HepG2 (cell line): Measurements from ENCODE around the gene FAM118B. TPM values are rescaled to one million over a fixed set of nuclear protein-coding genes. Genes with fewer than 3 reads are reported as not detected.

Experiments used
- ATAC-seq: fragments of 200-7000 bp; cut with Tn5 transposase; 3 replicates; pipeline ENCODE4 v1.9.1; 2020; ENCODE audit warnings: mild to moderate bottlenecking, moderate library complexity
- BruUV-seq: library from RNA; stranded (reverse); fragments of 400-500 nt; replicated peaks from 2 replicates; lab custom pipeline; 2021; lab: Mats Ljungman, UMichigan
- CTCF ChIA-PET: fragments of 300-600 bp; formaldehyde crosslinking; extraction: SDS; loops from one replicate; lab custom pipeline; 2021; ENCODE audit warnings: low total read pairs, inconsistent platforms, low intra/inter-chr PET ratio; lab: Yijun Ruan, JAX
- POLR2A ChIA-PET: fragments of 350-600 bp; sonication (Branson Sonifier 250); formaldehyde crosslinking; loops from one replicate; lab custom pipeline; 2020; ENCODE audit warnings: antibody characterized with exemption, inconsistent platforms; lab: Yijun Ruan, JAX
- DNase-seq: peaks from one replicate; pipeline ENCODE4 v3.0.0-alpha.2; 2015; ENCODE audit warnings: low spot score
- FAIRE-seq: peaks from 3 replicates; lab custom pipeline; 2011; peaks lifted over from hg19 to GRCh38; lab: Jason Lieb, UNC
- H2AFZ ChIP-seq: one replicate; pipeline ENCODE4 v1.6.1; 2011; ENCODE audit warnings: low read length, inconsistent platforms
- H3K27ac ChIP-seq: fragments of 300-600 bp; 3 replicates; pipeline ENCODE4 v1.8.0; 2011; ENCODE audit warnings: mixed run types, mild to moderate bottlenecking, mixed read lengths, low read length, inconsistent platforms; ENCODE audit not compliant: insufficient read depth; ENCODE audit errors: extremely low read length
- H3K27me3 ChIP-seq, 2 experiments: fragments of 200-600 bp in 1 of 2; 2 replicates in 1 of 2; 3 replicates in 1 of 2; pipeline versions ENCODE4 v1.6.0 to v1.8.0; 2011; ENCODE audit warnings: low read length in 2 of 2, mild to moderate bottlenecking in 2 of 2, moderate library complexity in 2 of 2, inconsistent platforms in 1 of 2; ENCODE audit not compliant: insufficient read depth in 2 of 2, control insufficient read depth in 1 of 2
- H3K36me3 ChIP-seq, 2 experiments: fragments of 200-600 bp in 1 of 2; replicated peaks in 1 of 2; 2 replicates in 1 of 2; 3 replicates in 1 of 2; pipeline versions ENCODE4 v1.5.1 to v1.8.0; 2011; ENCODE audit warnings: low read length in 2 of 2, inconsistent platforms in 1 of 2; ENCODE audit not compliant: insufficient read depth in 2 of 2, control insufficient read depth in 1 of 2
- H3K4me1 ChIP-seq: 2 replicates; pipeline ENCODE4 v1.5.1; 2012; ENCODE audit warnings: low read length, inconsistent platforms; ENCODE audit not compliant: insufficient read depth
- H3K4me2 ChIP-seq: 2 replicates; pipeline ENCODE4 v1.6.0; 2011; ENCODE audit warnings: low read depth, low read length, inconsistent platforms
- H3K4me3 ChIP-seq, 3 experiments: fragments of 200-600 bp in 1 of 3; sonication (generic), shearing (Covaris generic) in 1 of 3; replicated peaks in 1 of 3; 2 replicates each; pipeline ENCODE4 v1.5.1; 2011 to 2016; ENCODE audit warnings: low read length in 3 of 3, inconsistent platforms in 2 of 3, low read depth in 2 of 3, mild to moderate bottlenecking in 2 of 3, control low read depth in 1 of 3, mixed read lengths in 1 of 3; ENCODE audit not compliant: insufficient read depth in 1 of 3
- H3K79me2 ChIP-seq: one replicate; pipeline ENCODE4 v1.6.1; 2011; ENCODE audit warnings: low read length, inconsistent platforms; ENCODE audit not compliant: insufficient read depth
- H3K9ac ChIP-seq: 2 replicates; pipeline ENCODE4 v1.6.0; 2011; ENCODE audit warnings: mild to moderate bottlenecking, low read depth, low read length, inconsistent platforms; ENCODE audit not compliant: insufficient read depth
- H3K9me3 ChIP-seq: 2 replicates; pipeline ENCODE4 v1.5.1; 2012; ENCODE audit warnings: mild to moderate bottlenecking, low read length
- H4K20me1 ChIP-seq: 2 replicates; pipeline ENCODE4 v1.6.0; 2011; ENCODE audit warnings: inconsistent platforms, mild to moderate bottlenecking, low read length, moderate library complexity; ENCODE audit not compliant: insufficient read depth
- CEBPZ ChIP-seq: IDR thresholded peaks from 2 replicates; pipeline ENCODE4 v1.6.1; 2012; ENCODE audit warnings: low read length, improper control_type of control experiment
- GATAD1 ChIP-seq: IDR thresholded peaks from 2 replicates; pipeline ENCODE4 v1.6.1; 2016; ENCODE audit warnings: missing genetic modification reagents, missing compliant biosample characterization
- LBX2 ChIP-seq: sonication (generic); formaldehyde crosslinking; IDR thresholded peaks from 2 replicates; pipeline ENCODE4 v1.5.0; 2020; ENCODE audit warnings: missing genetic modification reagents, mild to moderate bottlenecking, borderline replicate concordance
- MTF1 ChIP-seq: sonication (generic); formaldehyde crosslinking; IDR thresholded peaks from 2 replicates; pipeline ENCODE4 v1.5.0; 2020; ENCODE audit warnings: missing genetic modification reagents
- NCOA1 ChIP-seq: sonication (generic); formaldehyde crosslinking; IDR thresholded peaks from 2 replicates; pipeline ENCODE4 v1.9.0; 2021; ENCODE audit warnings: missing genetic modification reagents
- PTBP1 ChIP-seq: fragments of 200-400 bp; formaldehyde crosslinking; IDR thresholded peaks from 2 replicates; pipeline ENCODE4 v1.6.1; 2018; ENCODE audit warnings: low read length, low read depth; ENCODE audit not compliant: poor library complexity, severe bottlenecking
- RAD21 ChIP-seq: fragments of 450-650 bp; formaldehyde crosslinking; IDR thresholded peaks from 2 replicates; pipeline ENCODE4 v1.5.0; 2020; ENCODE audit warnings: mild to moderate bottlenecking
- SMC3 ChIP-seq: IDR thresholded peaks from 2 replicates; pipeline ENCODE4 v1.6.1; 2011; ENCODE audit warnings: low read length, improper control_type of control experiment
- ZBTB1 ChIP-seq: sonication (generic); formaldehyde crosslinking; IDR thresholded peaks from 2 replicates; pipeline ENCODE4 v1.4.0; 2020; ENCODE audit warnings: missing genetic modification reagents, borderline replicate concordance
- ZBTB38 ChIP-seq: sonication (generic); formaldehyde crosslinking; IDR thresholded peaks from 2 replicates; pipeline ENCODE4 v1.5.1; 2020; ENCODE audit warnings: mild to moderate bottlenecking, missing genetic modification reagents
- ZNF10 ChIP-seq: sonication (generic); formaldehyde crosslinking; IDR thresholded peaks from 2 replicates; pipeline ENCODE4 v1.4.0; 2020; ENCODE audit warnings: mild to moderate bottlenecking, low read depth, missing genetic modification reagents, borderline replicate concordance
- ZNF431 ChIP-seq: sonication (generic); formaldehyde crosslinking; IDR thresholded peaks from 2 replicates; pipeline ENCODE4 v1.9.0; 2022; ENCODE audit warnings: missing genetic modification reagents, low read depth, mild to moderate bottlenecking, borderline replicate concordance
- ZNF615 ChIP-seq: sonication (generic); formaldehyde crosslinking; IDR thresholded peaks from 2 replicates; pipeline ENCODE4 v1.5.0; 2020; ENCODE audit warnings: mild to moderate bottlenecking, missing genetic modification reagents, borderline replicate concordance
- WGBS: methylation state at CpG from one replicate; pipeline ENCODE4 v1.1.6; 2017; ENCODE audit warnings: low lambda C conversion rate; 5-methylcytosine and 5-hydroxymethylcytosine counted together
- in situ Hi-C: cut with HindIII; loops from 2 replicates; pipeline ENCODE4 v1.10.0; 2017; ENCODE audit warnings: low pct_unique_long_range_greater_than_20kb; ENCODE audit not compliant: extremely low pct_ligation_motif_present
- intact Hi-C: fragments of 100-400 bp; cut with micrococcal nuclease; formaldehyde crosslinking; loops from one replicate; pipeline ENCODE4 v1.10.0; 2022; ENCODE audit not compliant: unreplicated experiment
- polyA plus RNA-seq, 8 experiments: library from polyadenylated mRNA; depleted of rRNA in 3 of 8; stranded (reverse) in 7 of 8; unstranded in 1 of 8; fragments of >200 nt; fragmentation: Illumina TruSeq in 4 of 8; extraction: Trizol in 4 of 8; gene quantifications; 2 replicates each; pipeline versions ENCODE4 v1.2.1 to v1.2.3, GENCODE V29; 2011 to 2016; ENCODE audit warnings: low read depth in 4 of 8, missing spikeins in 1 of 8, mixed read lengths in 1 of 8; ENCODE audit not compliant: insufficient read depth in 1 of 8
- total RNA-seq, 5 experiments: library from RNA; depleted of rRNA; stranded (reverse); fragments of >200 nt; fragmentation: Illumina TruSeq; extraction: Trizol; gene quantifications; 2 replicates each; pipeline ENCODE4 v1.2.3, GENCODE V29; 2016; ENCODE audit warnings: low read depth in 1 of 5

The FAM118B gene
- total and polyA plus RNA-seq, 2 of the 13 experiments (the other 11 are each of a cell fraction or from before 2014, with no cell fraction given): 10.2 to 25.7 TPM

- no peak overlapping the region for H3K4me2 ChIP-seq
- no peaks in the 10 kb centered on the region for H4K20me1 ChIP-seq
- H2AFZ ChIP-seq: no peak overlapping the region
- intact Hi-C loops: no loop called here
- ChIA-PET POLR2A (no interaction called here), CTCF (no interaction called here)
- H3K27ac ChIP-seq: no peak overlapping the region
- no peaks in the 10 kb centered on the region for H3K9me3 ChIP-seq
- ATAC-seq (no peak), DNase-seq (no peak), FAIRE-seq (no peak)
- in situ Hi-C loops: no loop called here
- H3K79me2 ChIP-seq: no peaks in the 10 kb centered on the region
- no peaks in the 10 kb centered on the region for H3K36me3 ChIP-seq
- BruUV-seq: no TSS peak
- peaks cover 0 to 1% of the 10 kb centered on the region in 2 experiments; a peak in 1 of 5 replicates for H3K27me3 ChIP-seq
- peaks cover 61% of the 10 kb centered on the region for H3K4me1 ChIP-seq
- no peak overlapping the region for H3K4me3 ChIP-seq
- no peak for TF ChIP-seq ZBTB38 (CRISPR knock-in tag)
- TF ChIP-seq ZNF10 (CRISPR knock-in tag): no peak
- no peak for TF ChIP-seq GATAD1 (CRISPR knock-in tag)
- TF ChIP-seq CEBPZ: no peak
- no peak for TF ChIP-seq SMC3
- no peak for TF ChIP-seq LBX2 (CRISPR knock-in tag)
- no peak for TF ChIP-seq MTF1
- TF ChIP-seq NCOA1 (CRISPR knock-in tag): no peak
- no peak for TF ChIP-seq ZNF431 (CRISPR knock-in tag)
- no peak for TF ChIP-seq RAD21 (CRISPR knock-in tag)
- no peak for TF ChIP-seq ZNF615 (CRISPR knock-in tag)
- TF ChIP-seq PTBP1: no peak
- TF ChIP-seq ZBTB1 (CRISPR knock-in tag): no peak
- 51% methylated on average over 2 of the region's 2 CpGs for WGBS
- no peak overlapping the region for H3K9ac ChIP-seq
These were observed 44.1 kb upstream of the FAM118B start for GRCh38 chr11:126167488-126167887.
